ENCODE data around the gene PSTK.
A peak's percentile ranks its signal among the peaks of the same experiment; 100 is the strongest.

Gene PSTK

DNA sequence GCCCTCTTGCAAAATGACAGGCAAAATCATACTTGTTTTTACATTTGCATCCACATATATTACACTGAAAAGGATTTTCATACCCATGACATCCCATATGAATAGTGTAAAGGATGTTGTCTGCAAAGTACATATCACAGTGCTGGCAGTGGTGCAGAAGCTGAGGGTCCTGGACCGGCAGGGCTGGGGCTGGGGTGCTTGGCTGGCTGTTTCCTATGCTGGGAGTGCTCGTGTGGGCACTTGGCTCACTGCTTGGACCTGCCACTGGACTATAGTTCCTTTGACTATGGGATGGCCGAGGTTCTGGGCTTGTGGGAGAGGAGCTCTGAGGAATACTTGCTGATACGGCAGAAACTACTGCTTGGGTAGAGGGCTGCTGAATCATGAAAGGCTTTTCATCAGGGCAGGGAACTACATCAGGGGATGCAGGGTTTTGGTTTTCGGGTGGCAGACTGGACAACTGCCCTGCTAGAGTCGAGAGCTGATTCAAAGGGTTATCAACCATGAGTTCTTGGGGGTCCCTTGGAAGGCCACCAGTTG is 13.7 kb downstream of the PSTK start:
- no peak for FAIRE-seq

- FAIRE-seq = no peak
These were observed 15.7 kb downstream of the PSTK start for GRCh38 chr10:122995936-122996335.

GRCh38 chr10:122997864-122998263 is 17.7 kb downstream of the PSTK start:
- no peak for FAIRE-seq

GRCh38 chr10:122998360-122998917 is 18.2 kb downstream of the PSTK start:
- no peak for FAIRE-seq

DNA sequence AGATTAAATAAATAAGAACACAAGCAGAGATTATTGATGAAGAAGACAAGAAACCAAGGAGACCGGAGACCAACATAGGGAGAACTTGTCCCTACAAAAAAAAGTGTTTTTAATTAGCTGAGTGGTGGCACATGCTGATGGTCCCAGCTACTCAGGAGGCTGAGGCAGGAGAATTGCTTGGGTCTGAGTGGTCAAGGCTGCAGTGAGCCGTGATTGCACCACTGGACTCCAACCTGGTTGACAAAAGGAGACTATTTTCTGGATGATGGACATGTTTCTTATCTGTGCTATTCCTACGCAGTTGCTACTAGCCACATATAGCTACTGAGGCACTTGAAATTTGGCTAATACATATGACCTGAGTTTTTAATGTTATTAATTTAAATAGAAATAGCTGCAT is 18.7 kb downstream of the PSTK start:
- FAIRE-seq = no peak

DNA sequence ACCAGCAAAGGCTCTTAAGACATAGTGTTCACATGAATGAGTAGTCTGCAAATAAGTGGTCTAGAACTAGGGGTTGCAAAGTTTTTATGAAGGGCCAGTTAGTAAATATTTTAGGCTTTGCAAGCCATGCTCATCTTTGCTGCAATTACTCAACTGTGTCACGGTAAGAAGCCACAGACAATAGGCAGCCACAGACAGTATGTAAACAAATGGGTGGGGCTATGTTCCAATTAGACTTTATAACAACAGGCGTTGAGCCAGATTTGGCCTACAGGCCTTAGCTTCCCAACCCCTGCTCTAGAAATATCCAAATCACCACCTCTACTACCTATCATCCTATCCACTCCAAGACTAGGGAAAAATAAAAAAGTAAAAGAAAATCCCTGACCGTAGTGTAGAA is 19.1 kb downstream of the PSTK start:
- FAIRE-seq = no peak

- FAIRE-seq = no peak
These were observed 20.0 kb downstream of the PSTK start for GRCh38 chr10:123000155-123000554.

- no peak for FAIRE-seq
These were observed 21.2 kb downstream of the PSTK start for GRCh38 chr10:123001370-123001769.

DNA sequence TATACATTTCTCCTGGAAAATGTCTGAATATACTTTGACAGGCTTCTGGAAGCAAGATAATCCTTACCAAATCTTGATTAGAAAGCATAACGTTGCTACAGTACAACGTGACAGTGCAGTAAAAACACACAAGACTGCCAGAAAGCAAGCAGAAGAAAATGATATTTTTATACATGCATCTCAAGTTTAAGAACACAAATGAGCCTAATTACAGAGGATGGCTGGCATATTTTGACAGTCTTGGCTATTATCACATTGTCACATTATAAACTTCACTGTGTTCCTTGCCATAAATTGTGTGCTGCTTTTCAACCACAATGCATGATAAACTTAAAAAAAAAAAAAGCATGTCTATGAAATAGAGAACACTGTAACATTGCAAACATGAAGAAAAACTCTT is 24.1 kb downstream of the PSTK start:
- FAIRE-seq = no peak

DNA sequence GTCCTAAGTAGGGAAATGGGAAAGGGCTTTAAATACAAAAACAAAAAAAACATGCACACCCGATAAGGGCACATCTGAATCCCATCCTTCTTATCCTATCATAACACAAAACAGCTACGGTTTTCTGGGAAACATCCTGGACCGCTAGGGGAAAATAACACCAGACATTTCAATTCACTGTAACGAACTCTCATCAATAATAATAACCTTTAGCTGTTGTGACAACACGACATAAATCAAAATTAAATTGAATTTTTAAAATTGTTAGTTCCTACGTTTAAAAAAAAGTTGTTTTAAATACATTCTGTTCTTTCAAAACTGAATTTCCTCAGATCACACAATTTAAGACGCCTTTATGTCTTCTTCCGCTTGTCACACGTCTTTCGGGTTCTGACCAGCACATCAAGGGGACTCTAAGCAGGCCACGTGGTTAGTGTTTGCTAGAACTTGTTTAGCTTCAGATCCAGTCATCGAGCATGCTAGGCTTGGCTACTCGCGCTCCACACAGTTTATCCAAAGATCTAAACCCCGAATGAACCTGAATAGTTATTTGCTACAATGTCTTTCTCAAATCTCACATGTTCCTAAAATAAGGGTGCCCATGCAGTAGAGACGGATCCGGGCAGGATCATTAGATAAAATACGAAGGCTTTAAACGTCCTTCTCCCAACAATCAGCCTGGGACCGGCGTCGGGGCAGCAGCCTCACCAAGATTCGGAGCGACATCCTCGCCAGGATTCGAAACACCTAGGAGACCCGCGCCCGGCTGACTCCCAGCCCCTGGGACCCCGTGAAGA is 27.6 kb downstream of the PSTK start:
- FAIRE-seq = peak; percentile 15

DNA sequence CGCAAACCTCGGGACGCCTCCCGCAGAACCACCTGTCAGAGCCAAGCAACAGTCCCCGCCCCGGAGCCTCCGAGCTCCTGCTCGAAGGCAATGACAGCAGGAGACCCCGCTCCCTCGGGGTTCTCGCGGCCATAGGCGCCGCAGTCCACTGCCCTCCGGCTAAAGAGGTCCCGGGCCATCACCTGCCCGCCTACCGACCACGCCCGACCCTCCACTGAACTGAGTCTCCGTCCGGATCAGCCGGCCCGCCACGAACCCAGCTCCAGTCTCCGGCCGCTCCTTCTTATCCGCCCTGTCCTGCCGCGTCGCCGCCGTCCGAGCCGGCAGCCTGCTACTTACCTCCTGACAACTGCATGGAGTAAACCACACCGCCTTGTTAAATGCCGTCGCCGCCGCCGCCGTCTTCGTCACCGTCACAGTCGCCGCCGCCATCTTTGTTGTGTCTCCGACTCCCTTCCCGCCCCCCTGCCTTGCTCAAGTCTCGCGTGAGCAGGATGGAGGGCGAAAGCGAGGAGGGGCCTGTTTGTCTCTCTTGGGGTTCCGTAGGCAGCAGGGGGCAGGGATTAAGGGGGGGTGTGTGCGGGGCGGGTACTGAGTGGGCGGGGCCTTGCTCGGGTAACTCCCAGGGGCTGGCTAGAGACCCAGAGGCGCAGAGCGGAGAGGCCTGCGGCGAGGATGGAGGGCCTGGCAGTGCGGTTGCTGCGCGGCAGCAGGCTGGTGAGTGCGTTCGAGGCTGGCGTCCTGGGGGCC is 28.3 kb downstream of the PSTK start, which contains the start of the genes ACADSB and IKZF5:
Gene ACADSB, plus strand, starts transcription at position 652 of the 750 bp plus-strand sequence. Its CDS starts 24 bp downstream, at position 676.
Gene IKZF5, minus strand, starts transcription at position 441 of the 750 bp plus-strand sequence. CDS start 10,170 bp downstream, outside the sequence.
- peak; percentile 86 for FAIRE-seq

- FAIRE-seq = no peak
These were observed 29.1 kb downstream of the PSTK start for GRCh38 chr10:123009105-123009820.

DNA sequence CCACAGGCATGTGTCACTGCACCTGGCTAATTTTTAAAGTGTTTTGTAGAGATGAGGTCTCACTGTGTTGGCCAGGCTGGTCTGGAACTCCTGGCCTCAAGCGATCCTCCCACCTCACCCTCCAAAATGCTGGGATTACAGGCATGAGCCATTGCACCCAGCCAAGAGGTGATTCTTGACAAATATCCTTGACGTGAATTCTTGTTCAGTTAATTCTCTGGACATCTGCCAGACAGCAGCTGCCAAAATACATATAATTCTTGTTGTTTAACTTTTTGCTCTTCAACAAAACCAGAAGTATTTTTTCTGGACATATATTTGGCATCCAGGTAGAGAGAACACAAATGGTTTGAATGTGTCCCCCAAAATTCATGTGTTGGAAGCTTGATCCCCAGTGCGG is 31.8 kb downstream of the PSTK start:
- no peak for FAIRE-seq

DNA sequence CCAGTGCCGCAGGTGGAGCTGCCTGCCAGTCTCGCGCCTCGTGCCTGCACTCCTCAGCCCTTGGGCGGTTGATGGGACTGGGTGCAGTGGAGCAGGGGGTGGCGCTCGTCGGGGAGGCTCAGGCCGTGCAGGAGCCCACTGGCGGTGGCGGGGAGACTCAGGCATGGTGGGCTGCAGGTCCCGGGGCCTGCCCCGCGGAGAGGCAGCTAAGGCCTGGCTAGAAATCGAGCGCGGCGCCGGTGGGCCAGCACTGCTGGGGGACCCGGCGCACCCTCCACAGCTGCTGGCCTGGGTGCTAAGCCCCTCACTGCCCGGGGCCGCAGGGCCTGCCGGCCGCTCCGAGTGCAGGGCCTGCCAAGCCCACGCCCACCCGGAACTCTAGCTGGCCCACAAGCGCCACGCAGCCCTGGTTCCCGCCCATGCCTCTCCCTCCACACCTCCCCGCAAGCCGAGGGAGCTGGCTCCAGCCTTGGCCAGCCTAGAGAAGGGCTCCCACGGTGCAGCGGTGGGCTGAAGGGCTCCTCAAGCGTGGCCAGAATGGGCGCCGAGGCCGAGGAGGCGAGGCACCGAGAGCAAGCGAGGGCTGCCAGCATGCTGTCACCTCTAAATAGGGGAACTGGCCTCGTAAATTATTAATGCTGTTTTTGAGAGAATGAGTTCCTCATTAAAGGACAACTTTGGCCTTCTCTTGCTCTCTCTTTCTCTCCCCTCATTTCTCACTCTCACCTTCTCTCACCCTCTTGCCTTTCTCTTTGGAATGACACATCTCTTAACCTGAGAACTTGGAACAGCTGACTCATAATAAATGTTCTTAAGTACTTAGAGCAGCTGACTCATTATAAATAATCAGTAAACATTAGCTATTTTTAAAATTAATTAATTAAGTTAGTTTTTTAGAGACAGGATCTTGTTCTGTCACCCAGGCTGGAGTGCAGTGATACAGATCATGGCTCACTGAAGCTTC is 33.5 kb downstream of the PSTK start:
- no peak for FAIRE-seq

- no peak for FAIRE-seq
These were observed 34.6 kb downstream of the PSTK start for GRCh38 chr10:123014772-123015171.

GRCh38 chr10:123016228-123016627 is 36.0 kb downstream of the PSTK start:
- FAIRE-seq = no peak

- FAIRE-seq = no peak
These were observed 37.4 kb downstream of the PSTK start for GRCh38 chr10:123017421-123018165.

GRCh38 chr10:123018531-123018930 is 38.3 kb downstream of the PSTK start:
- no peak for FAIRE-seq

DNA sequence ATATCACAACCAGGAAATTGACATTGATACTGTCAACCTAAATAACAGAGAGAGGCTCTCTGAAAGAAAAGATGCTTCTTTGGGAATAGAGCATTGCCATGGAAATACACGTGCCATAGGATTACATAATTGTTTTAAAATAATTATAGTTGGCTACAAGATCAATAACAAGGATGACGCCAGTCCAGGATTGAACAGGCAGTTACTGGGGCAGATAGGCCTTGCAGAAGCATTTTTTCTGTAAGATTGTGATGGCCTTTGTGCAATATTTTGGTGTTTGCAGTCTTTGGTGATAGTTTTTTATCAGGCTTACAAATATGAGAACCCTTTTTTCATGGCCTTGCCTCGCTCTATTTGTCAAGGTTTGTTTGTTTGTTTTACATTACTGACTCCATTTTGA is 39.1 kb downstream of the PSTK start:
- no peak for FAIRE-seq

GRCh38 chr10:123019941-123020703 is 39.9 kb downstream of the PSTK start:
- no peak for FAIRE-seq

All from G401.6 (cell line).